PC-9 (cell line): ENCODE measurements around the gene ENAM. TPM values are rescaled to one million over a fixed set of nuclear protein-coding genes. Genes with fewer than 3 reads are reported as not detected.

Experiments
- BruUV-seq: library from RNA; stranded (reverse); fragments of 400-500 nt; replicated peaks from 2 replicates; lab custom pipeline; 2021; lab: Mats Ljungman, UMichigan
- CTCF ChIA-PET: fragments of 300-600 bp; sonication (Branson Sonifier 250); formaldehyde crosslinking; loops from one replicate; lab custom pipeline; 2022; ENCODE audit warnings: antibody characterized with exemption; lab: Charles Lee
- POLR2A ChIA-PET: fragments of 300-600 bp; sonication (Branson Sonifier 250); formaldehyde crosslinking; loops from one replicate; lab custom pipeline; 2022; ENCODE audit warnings: antibody characterized with exemption; ENCODE audit not compliant: unreplicated experiment; lab: Charles Lee
- DNase-seq, 2 experiments: peaks; one replicate each; pipeline versions ENCODE4 v3.0.0 to v3.0.0-alpha.2; 2015 to 2022; ENCODE audit warnings: mixed read lengths in 1 of 2
- H2AFZ ChIP-seq: fragments of 200-600 bp; sonication (generic); 2 replicates; pipeline ENCODE4 v1.8.1; 2017; ENCODE audit warnings: antibody characterized with exemption
- H3F3A ChIP-seq: fragments of 200-600 bp; sonication (generic); 2 replicates; pipeline ENCODE4 v1.8.1; 2017; ENCODE audit warnings: antibody characterized with exemption, mild to moderate bottlenecking, low read depth; ENCODE audit not compliant: insufficient read depth
- H3K27ac ChIP-seq: fragments of 200-600 bp; sonication (generic); 2 replicates; pipeline ENCODE4 v1.6.1; 2016; ENCODE audit warnings: mixed run types
- H3K27me3 ChIP-seq: fragments of 200-600 bp; sonication (generic); 2 replicates; pipeline ENCODE4 v1.6.1; 2016; ENCODE audit warnings: low read depth, mixed run types; ENCODE audit not compliant: insufficient read depth
- H3K36me3 ChIP-seq: fragments of 200-600 bp; sonication (generic); 2 replicates; pipeline ENCODE4 v1.6.1; 2016; ENCODE audit warnings: low read depth, mixed run types
- H3K4me1 ChIP-seq: fragments of 200-600 bp; sonication (generic); replicated peaks from 2 replicates; pipeline ENCODE4 v1.6.1; 2016; ENCODE audit warnings: mixed run types; ENCODE audit not compliant: insufficient read depth
- H3K4me2 ChIP-seq: fragments of 200-600 bp; sonication (generic); 2 replicates; pipeline ENCODE4 v1.6.1; 2017; ENCODE audit warnings: mixed run types
- H3K4me3 ChIP-seq: fragments of 200-600 bp; sonication (generic); 2 replicates; pipeline ENCODE4 v1.6.1; 2016; ENCODE audit warnings: mixed run types
- H3K79me2 ChIP-seq: fragments of 200-600 bp; sonication (generic); 2 replicates; pipeline ENCODE4 v1.6.1; 2017; ENCODE audit warnings: low read depth, mixed run types
- H3K9me2 ChIP-seq: fragments of 200-600 bp; sonication (generic); 2 replicates; pipeline ENCODE4 v1.8.1; 2017; ENCODE audit warnings: mild to moderate bottlenecking; ENCODE audit not compliant: insufficient read depth
- H3K9me3 ChIP-seq: fragments of 200-600 bp; sonication (generic); 2 replicates; pipeline ENCODE4 v1.8.1; 2016; ENCODE audit warnings: low read depth; ENCODE audit not compliant: insufficient read depth
- H4K20me1 ChIP-seq: fragments of 200-600 bp; sonication (generic); 2 replicates; pipeline ENCODE4 v1.8.1; 2017; ENCODE audit not compliant: insufficient read depth
- EZH2 ChIP-seq: fragments of 200-600 bp; sonication (generic); IDR thresholded peaks from 2 replicates; pipeline ENCODE4 v1.8.0; 2017; ENCODE audit warnings: antibody characterized with exemption, low read depth
- intact Hi-C: fragments of 100-400 bp; cut with micrococcal nuclease; formaldehyde crosslinking; loops from one replicate; pipeline ENCODE4 v1.10.0; 2022; ENCODE audit not compliant: unreplicated experiment
- total RNA-seq: library from RNA; stranded (reverse); gene quantifications from 2 replicates; pipeline ENCODE4 v1.2.3, GENCODE V29; 2021
- TF ChIP-seq, protein P1 (sequence below): fragments of 200-600 bp; sonication (generic); conservative IDR thresholded peaks from 2 replicates; pipeline ENCODE4 v1.6.1; 2017; ENCODE audit warnings: mixed run types, antibody characterized with exemption, mild to moderate bottlenecking, moderate library complexity

Gene ENAM
- total RNA-seq, 1 experiment from 2014 or later: not detected

DNA sequence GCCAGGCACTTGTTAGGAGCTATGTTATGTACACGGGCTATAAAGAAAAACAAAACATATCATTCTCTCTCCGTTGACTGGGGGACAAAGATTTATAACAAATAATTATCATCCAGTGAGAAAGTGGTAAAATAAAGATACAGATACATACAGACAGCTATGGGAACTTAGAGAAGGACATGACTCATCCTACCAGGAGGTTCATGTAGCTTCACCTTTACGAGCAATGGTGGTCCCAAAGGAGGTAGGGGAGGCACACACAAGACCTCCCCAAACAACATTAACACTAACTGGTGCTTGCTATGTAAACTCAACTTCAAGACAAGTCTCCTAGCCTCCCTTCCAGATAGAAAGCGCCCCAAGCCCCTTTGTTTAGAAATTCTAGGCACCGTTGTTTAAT is 27.6 kb upstream of the ENAM start:
- Histone ChIP-seq H3K36me3 (no peaks in the 10 kb centered on the region), H3K9me3 (no peaks in the 10 kb centered on the region; the same call in 1 of the 2 replicates), H3K27me3 (no peaks in the 10 kb centered on the region), H3K4me2 (no peak overlapping the region), H2AFZ (no peak overlapping the region), H3K79me2 (no peaks in the 10 kb centered on the region), H3K4me3 (no peak overlapping the region), H3K4me1 (no peaks in the 10 kb centered on the region), H3F3A (no peaks in the 10 kb centered on the region), H3K27ac (no peak overlapping the region), H4K20me1 (no peaks in the 10 kb centered on the region), H3K9me2 (no peaks in the 10 kb centered on the region)
- TF ChIP-seq, protein P1, sequence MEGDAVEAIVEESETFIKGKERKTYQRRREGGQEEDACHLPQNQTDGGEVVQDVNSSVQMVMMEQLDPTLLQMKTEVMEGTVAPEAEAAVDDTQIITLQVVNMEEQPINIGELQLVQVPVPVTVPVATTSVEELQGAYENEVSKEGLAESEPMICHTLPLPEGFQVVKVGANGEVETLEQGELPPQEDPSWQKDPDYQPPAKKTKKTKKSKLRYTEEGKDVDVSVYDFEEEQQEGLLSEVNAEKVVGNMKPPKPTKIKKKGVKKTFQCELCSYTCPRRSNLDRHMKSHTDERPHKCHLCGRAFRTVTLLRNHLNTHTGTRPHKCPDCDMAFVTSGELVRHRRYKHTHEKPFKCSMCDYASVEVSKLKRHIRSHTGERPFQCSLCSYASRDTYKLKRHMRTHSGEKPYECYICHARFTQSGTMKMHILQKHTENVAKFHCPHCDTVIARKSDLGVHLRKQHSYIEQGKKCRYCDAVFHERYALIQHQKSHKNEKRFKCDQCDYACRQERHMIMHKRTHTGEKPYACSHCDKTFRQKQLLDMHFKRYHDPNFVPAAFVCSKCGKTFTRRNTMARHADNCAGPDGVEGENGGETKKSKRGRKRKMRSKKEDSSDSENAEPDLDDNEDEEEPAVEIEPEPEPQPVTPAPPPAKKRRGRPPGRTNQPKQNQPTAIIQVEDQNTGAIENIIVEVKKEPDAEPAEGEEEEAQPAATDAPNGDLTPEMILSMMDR: no peak
- TF ChIP-seq EZH2: no peak
- no TSS peak for BruUV-seq
- DNase-seq: no peak
- POLR2A ChIA-PET: no interaction called here
- CTCF ChIA-PET: no interaction called here
- intact Hi-C loops: loop anchor here (10.0 kb wide), 2 partner anchors 84 to 584 kb away; partner anchors contain the start of gene UTP3

DNA sequence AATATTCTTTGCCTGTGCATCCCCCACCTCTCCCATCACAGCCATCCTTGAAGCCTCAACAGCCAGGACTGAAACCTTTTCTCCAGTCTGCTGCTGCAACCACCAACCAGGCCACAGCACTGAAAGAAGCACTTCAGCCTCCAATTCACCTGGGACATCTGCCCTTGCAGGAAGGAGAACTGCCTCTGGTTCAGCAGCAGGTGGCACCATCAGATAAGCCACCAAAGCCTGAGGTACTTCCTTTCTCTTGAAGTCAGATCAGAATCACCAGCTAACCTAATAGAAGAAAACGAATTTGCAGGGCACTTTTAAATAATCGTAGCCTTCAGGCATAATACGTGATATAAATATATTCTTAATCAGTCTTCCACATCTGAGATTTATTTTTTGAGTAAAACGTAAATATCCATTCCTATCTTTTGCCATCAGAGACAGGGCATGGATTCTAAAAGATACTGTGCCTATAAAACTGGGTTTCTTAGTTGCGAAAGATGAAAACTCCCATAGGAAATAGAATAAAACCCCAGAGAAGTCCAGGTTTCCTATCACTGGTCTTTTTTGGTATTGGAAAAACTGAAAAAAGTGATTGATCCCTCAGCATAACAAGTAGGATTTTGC is 27.0 kb upstream of the ENAM start:
- no peaks in the 10 kb centered on the region for H3K27me3 ChIP-seq
- H3F3A ChIP-seq: no peaks in the 10 kb centered on the region
- no peak overlapping the region for H2AFZ ChIP-seq
- no TSS peak for BruUV-seq
- no peak overlapping the region for H3K27ac ChIP-seq
- no peaks in the 10 kb centered on the region for H3K79me2 ChIP-seq
- no peaks in the 10 kb centered on the region for H4K20me1 ChIP-seq
- intact Hi-C loops: loop anchor here (10.0 kb wide), 2 partner anchors 83 to 583 kb away; partner anchors contain the start of gene UTP3
- no peaks in the 10 kb centered on the region for H3K4me1 ChIP-seq
- TF ChIP-seq, protein P1: peak; percentile 72
- TF ChIP-seq EZH2: no peak
- POLR2A ChIA-PET: no interaction called here
- no peaks in the 10 kb centered on the region; the same call in 1 of the 2 replicates for H3K9me3 ChIP-seq
- no peaks in the 10 kb centered on the region for H3K36me3 ChIP-seq
- no peaks in the 10 kb centered on the region for H3K9me2 ChIP-seq
- no peak overlapping the region for H3K4me2 ChIP-seq
- peak; percentile 45 to 46 for DNase-seq
- CTCF ChIA-PET: interaction anchor here (0.6 kb wide), 1 partner anchor 408 kb away, joined by 9 read pairs; no protein-coding TSS in a partner anchor
- no peak overlapping the region for H3K4me3 ChIP-seq

DNA sequence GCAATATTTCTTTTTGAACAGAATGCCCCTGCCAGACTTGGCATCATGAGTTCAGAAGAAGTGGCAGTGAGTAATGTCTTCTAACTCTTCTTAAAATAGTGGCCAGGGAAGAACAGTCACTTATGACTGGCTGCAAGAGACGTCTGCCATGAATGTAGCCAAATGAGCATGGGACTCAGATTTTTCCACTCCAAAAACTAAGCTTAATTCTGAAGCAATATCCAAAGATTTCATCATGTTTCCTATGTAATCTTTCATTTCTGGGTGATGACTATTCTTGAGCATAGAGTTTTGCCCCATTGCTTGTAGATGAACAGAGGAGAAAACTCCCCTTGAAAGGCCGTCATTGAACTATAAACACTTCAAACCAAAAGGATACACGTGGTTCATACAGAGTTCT is 24.7 kb upstream of the ENAM start:
- Histone ChIP-seq H3K4me2 (no peak overlapping the region), H3K4me3 (no peak overlapping the region), H2AFZ (no peak overlapping the region), H3K4me1 (no peaks in the 10 kb centered on the region), H3K9me2 (no peaks in the 10 kb centered on the region), H3K27me3 (no peaks in the 10 kb centered on the region), H4K20me1 (no peaks in the 10 kb centered on the region), H3F3A (no peaks in the 10 kb centered on the region), H3K36me3 (no peaks in the 10 kb centered on the region), H3K79me2 (no peaks in the 10 kb centered on the region), H3K27ac (no peak overlapping the region), H3K9me3 (no peaks in the 10 kb centered on the region)
- intact Hi-C loops: loop anchor here (10.0 kb wide), 2 partner anchors 81 to 581 kb away; partner anchors contain the start of gene UTP3
- no TSS peak for BruUV-seq
- no peak for DNase-seq
- ChIA-PET POLR2A (no interaction called here), CTCF (no interaction called here)
- no peak for TF ChIP-seq EZH2
- TF ChIP-seq, protein P1: no peak
